CD4-positive, alpha-beta memory T cell (primary cell): ENCODE data around the gene CAMTA1. TPM values are rescaled to one million over a fixed set of nuclear protein-coding genes. Genes with fewer than 3 reads are reported as not detected.
"Not testable (repeated sequence)": the region's sequence is repeated elsewhere in the genome, so short reads cannot be mapped to it uniquely, and the experiment has no call there.

ENCODE experiments used
- CTCF ChIA-PET: fragments of 350-600 bp; sonication (Branson Sonifier 250); formaldehyde crosslinking; loops from one replicate; lab custom pipeline; 2021; ENCODE audit warnings: inconsistent platforms; ENCODE audit not compliant: partially characterized antibody; lab: Charles Lee
- POLR2A ChIA-PET: fragments of 350-600 bp; sonication (Branson Sonifier 250); formaldehyde crosslinking; loops from one replicate; lab custom pipeline; 2021; ENCODE audit not compliant: partially characterized antibody; lab: Charles Lee
- DNase-seq, 5 donors: peaks; one replicate each; pipeline versions ENCODE4 v3.0.0 to v3.0.0-alpha.2; 2020 to 2022; ENCODE audit warnings: mixed read lengths in 1 of 5
- H3K27ac ChIP-seq: one replicate; pipeline ENCODE4 v1.7.0; 2013; ENCODE audit warnings: low read depth, low read length
- H3K27me3 ChIP-seq: 2 replicates; pipeline ENCODE4 v1.7.0; 2013; ENCODE audit warnings: mild to moderate bottlenecking, low read length, moderate library complexity; ENCODE audit not compliant: insufficient read depth
- H3K36me3 ChIP-seq: 2 replicates; pipeline ENCODE4 v1.7.0; 2013; ENCODE audit warnings: mild to moderate bottlenecking, low read length, moderate library complexity; ENCODE audit not compliant: insufficient read depth
- H3K4me1 ChIP-seq: 2 replicates; pipeline ENCODE4 v1.7.0; 2013; ENCODE audit warnings: mild to moderate bottlenecking, low read length, moderate library complexity; ENCODE audit not compliant: insufficient read depth
- H3K4me3 ChIP-seq, 2 donors: one replicate each; pipeline ENCODE4 v1.7.0; 2013; ENCODE audit warnings: low read length in 2 of 2, mild to moderate bottlenecking in 1 of 2
- H3K9me3 ChIP-seq, 2 donors: one replicate each; pipeline ENCODE4 v1.7.0; 2013; ENCODE audit warnings: low read length in 2 of 2, control low read depth in 1 of 2; ENCODE audit not compliant: control insufficient read depth in 1 of 2
- H3K27ac Mint-ChIP-seq, 7 donors: one replicate each; pipeline ENCODE4 v1.8.0; 2020 to 2021; ENCODE audit warnings: mixed read lengths in 7 of 7, mild to moderate bottlenecking in 6 of 7, inconsistent platforms in 3 of 7, moderate library complexity in 3 of 7
- H3K27me3 Mint-ChIP-seq, 2 donors: one replicate each; pipeline ENCODE4 v1.8.0; 2020 to 2021; ENCODE audit warnings: mixed read lengths in 2 of 2
- H3K36me3 Mint-ChIP-seq, 2 donors: one replicate each; pipeline ENCODE4 v1.8.0; 2020 to 2021; ENCODE audit warnings: mixed read lengths in 2 of 2, inconsistent platforms in 1 of 2, mild to moderate bottlenecking in 1 of 2
- H3K4me1 Mint-ChIP-seq, 4 donors: one replicate each; pipeline ENCODE4 v1.8.0; 2020 to 2021; ENCODE audit warnings: mixed read lengths in 4 of 4, mild to moderate bottlenecking in 1 of 4
- H3K4me3 Mint-ChIP-seq, 8 donors: one replicate each; pipeline ENCODE4 v1.8.0; 2020 to 2021; ENCODE audit warnings: mixed read lengths in 8 of 8, mild to moderate bottlenecking in 7 of 8, moderate library complexity in 6 of 8, inconsistent platforms in 3 of 8
- H3K9me3 Mint-ChIP-seq, 8 donors: one replicate each; pipeline ENCODE4 v1.8.0; 2020 to 2021; ENCODE audit warnings: mixed read lengths in 8 of 8, mild to moderate bottlenecking in 5 of 8, inconsistent platforms in 3 of 8, moderate library complexity in 1 of 8
- intact Hi-C: fragments of 100-400 bp; cut with micrococcal nuclease; formaldehyde crosslinking; loops from one replicate; pipeline ENCODE4 v1.15.1; 2023
- polyA plus RNA-seq, 2 donors: library from polyadenylated mRNA; unstranded; fragments of 300-500 nt; fragmentation: Illumina TruSeq; gene quantifications; one replicate each; pipeline ENCODE4 v1.2.3, GENCODE V29; 2021
- total RNA-seq, 2 experiments: library from RNA; stranded (reverse); gene quantifications; one replicate each; pipeline ENCODE4 v1.2.3, GENCODE V29; 2021

The CAMTA1 gene
- total and polyA plus RNA-seq, 4 experiments from 2014 or later, result 39.1 to 118 (median 59.9) TPM

GRCh38 chr1:7130127-7130526 is 344.9 kb downstream of the CAMTA1 start:
- Histone ChIP-seq H3K9me3 (no peaks in the 10 kb centered on the region), H3K4me1 (no peaks in the 10 kb centered on the region), H3K4me3 (no peak overlapping the region), H3K36me3 (no peaks in the 10 kb centered on the region), H3K27ac (no peak overlapping the region), H3K27me3 (no peaks in the 10 kb centered on the region)
- Mint-ChIP-seq H3K36me3 (no peaks in the 10 kb centered on the region), H3K4me3 (no peak overlapping the region), H3K9me3 (peaks cover 0 to 3% (median under 1%) of the 10 kb centered on the region in 8 donors), H3K4me1 (no peaks in the 10 kb centered on the region), H3K27me3 (peaks cover 14 to 15% of the 10 kb centered on the region in 2 donors), H3K27ac (no peak overlapping the region)
- ChIA-PET POLR2A (no interaction called here), CTCF (no interaction called here)
- no peak for DNase-seq
- intact Hi-C loops, result no loop called here

GRCh38 chr1:7135493-7135892 is 350.2 kb downstream of the CAMTA1 start:
- Histone ChIP-seq H3K27ac (no peak overlapping the region), H3K36me3 (no peaks in the 10 kb centered on the region), H3K4me3 (no peak overlapping the region), H3K27me3 (no peaks in the 10 kb centered on the region), H3K4me1 (no peaks in the 10 kb centered on the region), H3K9me3 (no peaks in the 10 kb centered on the region)
- Mint-ChIP-seq H3K4me3 (no peak overlapping the region), H3K36me3 (no peaks in the 10 kb centered on the region), H3K27me3 (peaks cover 22 to 32% of the 10 kb centered on the region in 2 donors), H3K27ac (no peak overlapping the region), H3K9me3 (peaks cover 0 to 5% (median 0%) of the 10 kb centered on the region in 8 donors), H3K4me1 (no peaks in the 10 kb centered on the region)
- no peak for DNase-seq
- CTCF ChIA-PET, result no interaction called here
- POLR2A ChIA-PET, result no interaction called here
- intact Hi-C loops, result no loop called here

GRCh38 chr1:7136166-7136953 is 351.1 kb downstream of the CAMTA1 start:
- H3K27ac Mint-ChIP-seq, result no peak overlapping the region
- H3K27me3 Mint-ChIP-seq, result peaks cover 21 to 30% of the 10 kb centered on the region in 2 donors
- H3K9me3 Mint-ChIP-seq, result peaks cover 0 to 5% (median 0%) of the 10 kb centered on the region in 8 donors
- Histone ChIP-seq H3K4me1 (no peaks in the 10 kb centered on the region), H3K27ac (no peak overlapping the region), H3K9me3 (no peaks in the 10 kb centered on the region), H3K36me3 (no peaks in the 10 kb centered on the region), H3K4me3 (no peak overlapping the region), H3K27me3 (no peaks in the 10 kb centered on the region)
- intact Hi-C loops, result no loop called here
- DNase-seq, result no peak
- no peaks in the 10 kb centered on the region for H3K36me3 Mint-ChIP-seq
- ChIA-PET CTCF (no interaction called here), POLR2A (no interaction called here)
- H3K4me1 Mint-ChIP-seq, result no peaks in the 10 kb centered on the region
- no peak overlapping the region for H3K4me3 Mint-ChIP-seq

- intact Hi-C loops, result no loop called here
Observed at GRCh38 chr1:7140251-7140650, 355.0 kb downstream of the CAMTA1 start.

GRCh38 chr1:7145947-7146346 is 360.7 kb downstream of the CAMTA1 start:
- Mint-ChIP-seq H3K4me1 (no peaks in the 10 kb centered on the region), H3K9me3 (no peaks in the 10 kb centered on the region), H3K4me3 (no peak overlapping the region), H3K36me3 (no peaks in the 10 kb centered on the region), H3K27ac (no peak overlapping the region), H3K27me3 (peaks cover 2 to 10% of the 10 kb centered on the region in 2 donors)
- intact Hi-C loops, result no loop called here
- no peak for DNase-seq
- H3K9me3 ChIP-seq, result no peaks in the 10 kb centered on the region
- no peaks in the 10 kb centered on the region for H3K36me3 ChIP-seq
- ChIA-PET POLR2A (no interaction called here), CTCF (no interaction called here)
- no peak overlapping the region for H3K27ac ChIP-seq
- no peaks in the 10 kb centered on the region for H3K27me3 ChIP-seq
- H3K4me3 ChIP-seq, result no peak overlapping the region
- no peaks in the 10 kb centered on the region for H3K4me1 ChIP-seq

More at GRCh38 chr1:7140251-7140650, 355.0 kb downstream of the CAMTA1 start:
- no peaks in the 10 kb centered on the region for H3K36me3 ChIP-seq
- Mint-ChIP-seq H3K27ac (no peak overlapping the region), H3K4me3 (no peak overlapping the region), H3K4me1 (no peaks in the 10 kb centered on the region), H3K36me3 (no peaks in the 10 kb centered on the region), H3K9me3 (peaks cover 0 to 5% (median 0%) of the 10 kb centered on the region in 8 donors), H3K27me3 (peaks cover 20 to 26% of the 10 kb centered on the region in 2 donors)
- no peaks in the 10 kb centered on the region for H3K4me1 ChIP-seq
- no peaks in the 10 kb centered on the region for H3K9me3 ChIP-seq
- no peaks in the 10 kb centered on the region for H3K27me3 ChIP-seq
- CTCF ChIA-PET, result interaction anchor here (1.0 kb wide), 1 partner anchor 9 kb away, joined by 3 read pairs; no protein-coding TSS in a partner anchor
- H3K27ac ChIP-seq, result no peak overlapping the region
- H3K4me3 ChIP-seq, result no peak overlapping the region
- POLR2A ChIA-PET, result interaction anchor here (0.6 kb wide), 1 partner anchor 46 kb away, joined by 3 read pairs; no protein-coding TSS in a partner anchor
- DNase-seq, result no peak

GRCh38 chr1:7146710-7147109 is 361.5 kb downstream of the CAMTA1 start:
- no peaks in the 10 kb centered on the region for H3K4me1 ChIP-seq
- no peak overlapping the region for H3K27ac ChIP-seq
- CTCF ChIA-PET, result no interaction called here
- no peaks in the 10 kb centered on the region for H3K9me3 ChIP-seq
- Mint-ChIP-seq H3K27me3 (peaks cover 2 to 10% of the 10 kb centered on the region in 2 donors), H3K36me3 (no peaks in the 10 kb centered on the region), H3K4me1 (no peaks in the 10 kb centered on the region), H3K27ac (no peak overlapping the region), H3K9me3 (no peaks in the 10 kb centered on the region), H3K4me3 (no peak overlapping the region)
- no peak for DNase-seq
- no peaks in the 10 kb centered on the region for H3K27me3 ChIP-seq
- H3K4me3 ChIP-seq, result no peak overlapping the region
- no peaks in the 10 kb centered on the region for H3K36me3 ChIP-seq
- POLR2A ChIA-PET, result no interaction called here
- intact Hi-C loops, result no loop called here

- H3K4me1 Mint-ChIP-seq, H3K27me3 Mint-ChIP-seq, H3K36me3 ChIP-seq, H3K9me3 ChIP-seq, H3K27ac ChIP-seq, CTCF ChIA-PET, H3K4me3 Mint-ChIP-seq, intact Hi-C loops, POLR2A ChIA-PET, H3K9me3 Mint-ChIP-seq, H3K36me3 Mint-ChIP-seq, H3K27me3 ChIP-seq, H3K4me3 ChIP-seq, DNase-seq, H3K4me1 ChIP-seq, H3K27ac Mint-ChIP-seq: not testable (repeated sequence)
Observed at GRCh38 chr1:7147581-7148282, 362.5 kb downstream of the CAMTA1 start.
